Measurements from ENCODE around the gene SAP30L.

DNA sequence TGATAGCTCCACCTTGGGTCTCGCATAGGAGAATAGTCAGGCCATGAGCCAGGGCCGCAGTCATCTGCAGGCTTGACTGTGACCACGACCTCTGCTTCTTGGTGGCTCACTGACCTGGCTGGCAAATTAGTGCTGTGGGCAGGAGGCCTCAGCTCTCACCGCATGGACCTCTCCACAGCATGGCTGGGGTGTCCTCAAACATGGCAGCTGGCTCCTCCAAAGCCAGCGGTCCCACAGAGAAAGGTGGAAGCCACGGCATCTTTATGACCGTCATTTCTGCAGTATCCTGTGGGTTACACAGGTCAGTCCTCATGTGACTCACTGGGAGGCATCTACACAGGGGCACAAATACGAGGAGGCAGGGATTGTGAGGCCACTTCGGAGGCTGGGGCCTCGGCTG is 43.2 kb upstream of the SAP30L start:
- TF ChIP-seq, protein P1, sequence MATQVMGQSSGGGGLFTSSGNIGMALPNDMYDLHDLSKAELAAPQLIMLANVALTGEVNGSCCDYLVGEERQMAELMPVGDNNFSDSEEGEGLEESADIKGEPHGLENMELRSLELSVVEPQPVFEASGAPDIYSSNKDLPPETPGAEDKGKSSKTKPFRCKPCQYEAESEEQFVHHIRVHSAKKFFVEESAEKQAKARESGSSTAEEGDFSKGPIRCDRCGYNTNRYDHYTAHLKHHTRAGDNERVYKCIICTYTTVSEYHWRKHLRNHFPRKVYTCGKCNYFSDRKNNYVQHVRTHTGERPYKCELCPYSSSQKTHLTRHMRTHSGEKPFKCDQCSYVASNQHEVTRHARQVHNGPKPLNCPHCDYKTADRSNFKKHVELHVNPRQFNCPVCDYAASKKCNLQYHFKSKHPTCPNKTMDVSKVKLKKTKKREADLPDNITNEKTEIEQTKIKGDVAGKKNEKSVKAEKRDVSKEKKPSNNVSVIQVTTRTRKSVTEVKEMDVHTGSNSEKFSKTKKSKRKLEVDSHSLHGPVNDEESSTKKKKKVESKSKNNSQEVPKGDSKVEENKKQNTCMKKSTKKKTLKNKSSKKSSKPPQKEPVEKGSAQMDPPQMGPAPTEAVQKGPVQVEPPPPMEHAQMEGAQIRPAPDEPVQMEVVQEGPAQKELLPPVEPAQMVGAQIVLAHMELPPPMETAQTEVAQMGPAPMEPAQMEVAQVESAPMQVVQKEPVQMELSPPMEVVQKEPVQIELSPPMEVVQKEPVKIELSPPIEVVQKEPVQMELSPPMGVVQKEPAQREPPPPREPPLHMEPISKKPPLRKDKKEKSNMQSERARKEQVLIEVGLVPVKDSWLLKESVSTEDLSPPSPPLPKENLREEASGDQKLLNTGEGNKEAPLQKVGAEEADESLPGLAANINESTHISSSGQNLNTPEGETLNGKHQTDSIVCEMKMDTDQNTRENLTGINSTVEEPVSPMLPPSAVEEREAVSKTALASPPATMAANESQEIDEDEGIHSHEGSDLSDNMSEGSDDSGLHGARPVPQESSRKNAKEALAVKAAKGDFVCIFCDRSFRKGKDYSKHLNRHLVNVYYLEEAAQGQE (IDR thresholded peaks at IDR 0.05; ENCODE audit: low read depth) = no peak
- TF ChIP-seq, protein P2, sequence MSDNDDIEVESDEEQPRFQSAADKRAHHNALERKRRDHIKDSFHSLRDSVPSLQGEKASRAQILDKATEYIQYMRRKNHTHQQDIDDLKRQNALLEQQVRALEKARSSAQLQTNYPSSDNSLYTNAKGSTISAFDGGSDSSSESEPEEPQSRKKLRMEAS (IDR thresholded peaks at IDR 0.05) = no peak
- TF ChIP-seq ZBTB7A (IDR thresholded peaks at IDR 0.05; ENCODE audit: low read depth) = no peak

All from Ishikawa (cell line).